ENCODE results near the gene EBNA1BP2. TPM values are rescaled to one million over a fixed set of nuclear protein-coding genes. Genes with fewer than 3 reads are reported as not detected.
"Not testable (repeated sequence)": the region's sequence is repeated elsewhere in the genome, so short reads cannot be mapped to it uniquely, and the experiment has no call there.

EBNA1BP2 gene, protein sequence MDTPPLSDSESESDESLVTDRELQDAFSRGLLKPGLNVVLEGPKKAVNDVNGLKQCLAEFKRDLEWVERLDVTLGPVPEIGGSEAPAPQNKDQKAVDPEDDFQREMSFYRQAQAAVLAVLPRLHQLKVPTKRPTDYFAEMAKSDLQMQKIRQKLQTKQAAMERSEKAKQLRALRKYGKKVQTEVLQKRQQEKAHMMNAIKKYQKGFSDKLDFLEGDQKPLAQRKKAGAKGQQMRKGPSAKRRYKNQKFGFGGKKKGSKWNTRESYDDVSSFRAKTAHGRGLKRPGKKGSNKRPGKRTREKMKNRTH
- 53.1 TPM for polyA plus RNA-seq
- long read RNA-seq, donor 1, transcript EBNA1BP2-201 (9 exons, 1,322 nt) = major isoform, 17 of 17 reads
- long read RNA-seq, donor 1, partial matches to known transcripts = 0 of 17 reads
- long read RNA-seq, donor 1, other reads (novel, unspliced or antisense) = 0 of 17 reads
- long read RNA-seq, donor 2, transcript EBNA1BP2-201 (9 exons, 1,322 nt) = major isoform, 42 of 70 reads
- long read RNA-seq, donor 2, partial matches to known transcripts = 26 of 70 reads
- long read RNA-seq, donor 2, other reads (novel, unspliced or antisense) = 0 of 70 reads
- long read RNA-seq, donor 3 = 0 reads
- long read RNA-seq, donor 4 = 0 reads
- long read RNA-seq, donor 5, transcript EBNA1BP2-201 (9 exons, 1,322 nt) = major isoform, 10 of 11 reads
- long read RNA-seq, donor 5, partial matches to known transcripts = 0 of 11 reads
- long read RNA-seq, donor 5, other reads (novel, unspliced or antisense) = 0 of 11 reads
- long read RNA-seq, donor 6, transcript EBNA1BP2-201 (9 exons, 1,322 nt) = major isoform, 13 of 34 reads
- long read RNA-seq, donor 6, partial matches to known transcripts = 19 of 34 reads
- long read RNA-seq, donor 6, other reads (novel, unspliced or antisense) = 0 of 34 reads
- long read RNA-seq, donor 7, transcript EBNA1BP2-201 (9 exons, 1,322 nt) = major isoform, 9 of 42 reads
- long read RNA-seq, donor 7, partial matches to known transcripts = 26 of 42 reads
- long read RNA-seq, donor 7, other reads (novel, unspliced or antisense) = 6 of 42 reads
- long read RNA-seq, donor 8, transcript EBNA1BP2-201 (9 exons, 1,322 nt) = major isoform, 14 of 54 reads
- long read RNA-seq, donor 8, partial matches to known transcripts = 38 of 54 reads
- long read RNA-seq, donor 8, other reads (novel, unspliced or antisense) = 0 of 54 reads
- long read RNA-seq, donor 9, transcript EBNA1BP2-201 (9 exons, 1,322 nt) = major isoform, 18 of 102 reads
- long read RNA-seq, donor 9, partial matches to known transcripts = 64 of 102 reads
- long read RNA-seq, donor 9, other reads (novel, unspliced or antisense) = 17 of 102 reads
- long read RNA-seq, donor 10, transcript EBNA1BP2-201 (9 exons, 1,322 nt) = major isoform, 27 of 112 reads
- long read RNA-seq, donor 10, partial matches to known transcripts = 52 of 112 reads
- long read RNA-seq, donor 10, other reads (novel, unspliced or antisense) = 28 of 112 reads
- long read RNA-seq, donor 11, transcript EBNA1BP2-201 (9 exons, 1,322 nt) = major isoform, 25 of 37 reads
- long read RNA-seq, donor 11, partial matches to known transcripts = 10 of 37 reads
- long read RNA-seq, donor 11, other reads (novel, unspliced or antisense) = 0 of 37 reads

DNA sequence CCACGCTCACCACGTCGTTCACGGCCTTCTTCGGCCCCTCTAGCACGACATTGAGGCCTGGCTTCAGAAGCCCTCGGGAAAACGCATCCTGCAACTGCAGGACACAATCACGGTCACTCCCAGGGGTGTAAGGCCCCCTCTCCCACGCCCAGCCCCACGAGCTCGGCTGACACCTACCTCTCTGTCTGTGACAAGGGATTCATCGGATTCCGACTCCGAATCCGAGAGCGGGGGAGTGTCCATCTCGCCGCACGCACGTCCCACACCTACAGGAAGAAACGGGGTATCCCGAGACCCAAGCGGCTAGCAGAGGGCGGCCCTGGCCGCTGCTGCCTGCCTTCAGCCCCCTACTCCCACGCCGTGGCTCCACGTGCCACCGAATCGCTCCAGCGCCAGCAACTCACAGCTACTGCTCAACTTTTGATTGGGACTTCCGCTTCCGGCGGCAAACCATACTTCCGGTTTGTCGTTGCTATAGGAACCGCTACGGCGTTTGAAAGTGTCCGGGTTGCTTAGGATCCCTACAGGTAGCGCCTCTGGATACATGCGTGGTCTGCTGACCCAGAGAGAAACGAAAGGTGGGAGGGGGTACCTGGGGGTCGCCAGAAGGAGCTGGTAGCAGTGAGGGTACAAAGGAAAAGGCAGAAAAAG, at the start of gene EBNA1BP2, which contains the start of gene CFAP57:
EBNA1BP2 (minus strand) TSS at position 415 of the 651 bp plus-strand sequence; CDS start at position 243, 172 bp downstream.
CFAP57 (plus strand) TSS at position 455 of the 651 bp plus-strand sequence. CDS start 424 bp downstream, outside the sequence.
- H3K27ac ChIP-seq (ENCODE audit: low read length) = peak within 1 kb of the TSS; percentile 24
- peaks cover 3% of the 10 kb centered on the region for H3K4me1 ChIP-seq (ENCODE audit: control insufficient read depth, insufficient read depth, low read length)
- H3K36me3 ChIP-seq (ENCODE audit: control insufficient read depth, insufficient read depth, low read length) = peaks cover 28% of the 10 kb centered on the region
- no peaks in the 10 kb centered on the region for H3K9me3 ChIP-seq (ENCODE audit: control insufficient read depth, low read depth, low read length)
- H3K4me3 ChIP-seq (ENCODE audit: low read length) = peak within 1 kb of the TSS; percentile 87
- WGBS (ENCODE audit: insufficient coverage, low lambda C conversion rate) = no CpG with 5 or more reads among the region's 45 CpGs
- DNase-seq = peak; percentile 93 to 96
- peaks cover 14% of the 10 kb centered on the region for H3K27me3 ChIP-seq (ENCODE audit: control insufficient read depth, insufficient read depth, low read length)

GRCh38 chr1:43221797-43222196, 49.7 kb upstream of the EBNA1BP2 start:
- Histone ChIP-seq H3K27ac (ENCODE audit: low read length) (no peak overlapping the region), H3K4me3 (ENCODE audit: low read length) (no peak overlapping the region), H3K27me3 (ENCODE audit: control insufficient read depth, insufficient read depth, low read length) (no peaks in the 10 kb centered on the region), H3K36me3 (ENCODE audit: control insufficient read depth, insufficient read depth, low read length) (no peaks in the 10 kb centered on the region), H3K9me3 (ENCODE audit: control insufficient read depth, low read depth, low read length) (no peaks in the 10 kb centered on the region), H3K4me1 (ENCODE audit: control insufficient read depth, insufficient read depth, low read length) (no peaks in the 10 kb centered on the region)
- no CpG with 5 or more reads among the region's 1 CpG for WGBS (ENCODE audit: insufficient coverage, low lambda C conversion rate)
- DNase-seq = no peak

- 40% methylated on average over 1 of the region's 7 CpGs for WGBS (ENCODE audit: insufficient coverage, low lambda C conversion rate)
- H3K27ac ChIP-seq (ENCODE audit: low read length) = no peak overlapping the region
- no peak for DNase-seq
These were observed 49.1 kb upstream of the EBNA1BP2 start for GRCh38 chr1:43220905-43221778.

GRCh38 chr1:43217747-43218146, 45.7 kb upstream of the EBNA1BP2 start:
- H3K4me1 ChIP-seq (ENCODE audit: control insufficient read depth, insufficient read depth, low read length) = no peaks in the 10 kb centered on the region
- no peaks in the 10 kb centered on the region for H3K36me3 ChIP-seq (ENCODE audit: control insufficient read depth, insufficient read depth, low read length)
- H3K4me3 ChIP-seq (ENCODE audit: low read length) = no peak overlapping the region
- WGBS (ENCODE audit: insufficient coverage, low lambda C conversion rate) = no CpG with 5 or more reads among the region's 10 CpGs
- H3K9me3 ChIP-seq (ENCODE audit: control insufficient read depth, low read depth, low read length) = no peaks in the 10 kb centered on the region
- DNase-seq = no peak
- no peaks in the 10 kb centered on the region for H3K27me3 ChIP-seq (ENCODE audit: control insufficient read depth, insufficient read depth, low read length)
- no peak overlapping the region for H3K27ac ChIP-seq (ENCODE audit: low read length)

More at GRCh38 chr1:43220905-43221778, 49.1 kb upstream of the EBNA1BP2 start:
- H3K36me3 ChIP-seq (ENCODE audit: control insufficient read depth, insufficient read depth, low read length) = no peaks in the 10 kb centered on the region
- H3K4me1 ChIP-seq (ENCODE audit: control insufficient read depth, insufficient read depth, low read length) = no peaks in the 10 kb centered on the region
- H3K27me3 ChIP-seq (ENCODE audit: control insufficient read depth, insufficient read depth, low read length) = no peaks in the 10 kb centered on the region
- no peak overlapping the region for H3K4me3 ChIP-seq (ENCODE audit: low read length)
- no peaks in the 10 kb centered on the region for H3K9me3 ChIP-seq (ENCODE audit: control insufficient read depth, low read depth, low read length)

DNA sequence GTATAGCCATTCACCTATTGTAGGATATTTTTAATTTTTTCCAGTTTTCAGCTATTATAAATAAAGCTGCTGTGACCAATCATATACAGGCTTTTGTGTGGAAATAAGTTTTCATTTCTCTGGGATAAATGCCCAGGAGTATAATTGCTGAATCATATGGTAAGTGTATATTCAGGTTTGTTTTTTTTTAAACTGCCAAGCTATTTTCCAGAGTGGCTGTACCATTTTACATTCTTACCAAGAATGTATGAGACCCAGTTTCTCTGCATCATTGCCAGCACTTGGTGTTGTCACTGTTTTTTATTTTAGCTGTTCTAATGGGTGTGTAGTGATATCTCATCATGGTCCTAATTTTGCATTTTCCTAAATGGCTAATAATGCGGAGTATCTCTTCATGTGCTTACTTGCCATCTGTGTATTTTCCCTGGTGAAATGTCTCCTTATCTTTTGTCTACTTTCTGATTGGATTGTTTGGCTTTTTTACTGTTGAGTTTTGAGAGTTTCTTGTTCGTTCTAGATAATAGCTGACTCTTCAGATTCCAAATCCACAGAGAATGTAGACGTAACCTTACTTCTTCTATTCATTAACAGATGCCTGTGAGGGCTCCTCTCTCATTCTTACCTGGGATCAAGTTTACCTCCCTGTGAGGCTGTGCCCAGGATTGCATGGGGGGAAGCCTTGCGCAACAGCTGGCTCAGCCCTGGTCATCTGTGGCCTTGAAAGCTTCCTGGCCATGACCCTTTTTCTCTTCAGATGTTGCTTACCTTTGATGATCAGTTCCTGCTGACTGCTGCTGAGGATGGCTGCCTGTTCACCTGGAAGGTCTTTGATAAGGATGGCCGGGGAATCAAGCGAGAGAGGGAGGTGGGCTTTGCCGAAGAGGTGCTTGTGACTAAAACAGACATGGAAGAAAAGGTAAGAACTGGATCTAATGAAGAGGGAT, 42.7 kb upstream of the EBNA1BP2 start:
- no peak overlapping the region for H3K4me3 ChIP-seq (ENCODE audit: low read length)
- no peak overlapping the region for H3K27ac ChIP-seq (ENCODE audit: low read length)
- H3K36me3 ChIP-seq (ENCODE audit: control insufficient read depth, insufficient read depth, low read length) = no peaks in the 10 kb centered on the region
- 89% methylated on average over 3 of the region's 7 CpGs for WGBS (ENCODE audit: insufficient coverage, low lambda C conversion rate)
- H3K4me1 ChIP-seq (ENCODE audit: control insufficient read depth, insufficient read depth, low read length) = no peaks in the 10 kb centered on the region
- no peaks in the 10 kb centered on the region for H3K27me3 ChIP-seq (ENCODE audit: control insufficient read depth, insufficient read depth, low read length)
- H3K9me3 ChIP-seq (ENCODE audit: control insufficient read depth, low read depth, low read length) = no peaks in the 10 kb centered on the region
- no peak for DNase-seq

DNA sequence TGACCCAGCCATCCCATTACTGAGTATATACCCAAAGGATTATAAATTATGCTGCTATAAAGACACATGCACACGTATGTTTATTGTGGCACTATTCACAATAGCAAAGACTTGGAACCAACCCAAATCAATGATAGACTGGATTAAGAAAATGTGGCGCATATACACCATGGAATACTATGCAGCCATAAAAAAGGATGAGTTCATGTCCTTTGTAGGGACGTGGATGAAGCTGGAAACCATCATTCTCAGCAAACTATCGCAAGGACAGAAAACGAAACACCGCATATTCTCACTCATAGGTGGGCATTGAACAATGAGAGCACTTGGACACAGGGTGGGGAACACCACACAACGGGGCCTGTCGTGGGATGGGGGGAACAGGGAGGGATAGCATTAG, 36.2 kb upstream of the EBNA1BP2 start:
- WGBS (ENCODE audit: insufficient coverage, low lambda C conversion rate) = no CpG with 5 or more reads among the region's 8 CpGs
- not testable (repeated sequence) for H3K27ac ChIP-seq (ENCODE audit: low read length)

DNA sequence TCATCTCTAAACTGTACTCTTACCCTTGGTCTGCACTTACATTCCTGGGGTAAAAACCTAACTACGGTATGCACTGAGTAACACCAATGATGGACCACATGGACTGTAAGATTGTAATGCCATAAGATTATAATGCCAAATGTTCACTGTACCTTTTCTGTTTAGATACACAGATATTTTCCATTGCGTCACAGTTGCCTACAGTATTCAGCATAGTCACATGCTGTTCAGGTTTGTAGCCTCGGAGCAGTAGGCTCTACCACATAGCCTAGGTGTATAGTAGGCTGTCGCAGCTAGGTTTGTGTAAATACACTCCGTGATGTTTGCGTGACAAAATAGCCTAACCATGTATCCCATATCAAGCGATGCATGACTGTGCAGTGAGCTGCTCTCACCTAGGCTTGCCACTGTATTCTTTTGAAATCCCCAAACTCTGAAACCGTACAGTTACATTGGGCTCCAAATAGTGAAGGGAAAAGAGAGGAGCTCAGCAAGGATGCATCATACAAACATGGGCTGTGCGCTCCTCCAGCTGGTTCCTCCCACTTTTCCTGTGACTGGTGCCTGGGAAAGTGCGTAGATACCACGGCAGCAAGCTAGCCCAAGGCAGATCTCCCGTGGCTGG, 35.3 kb upstream of the EBNA1BP2 start:
- peak; percentile 4 to 37 for DNase-seq
- WGBS (ENCODE audit: insufficient coverage, low lambda C conversion rate) = no CpG with 5 or more reads among the region's 12 CpGs
- H3K36me3 ChIP-seq (ENCODE audit: control insufficient read depth, insufficient read depth, low read length) = no peaks in the 10 kb centered on the region
- H3K27me3 ChIP-seq (ENCODE audit: control insufficient read depth, insufficient read depth, low read length) = no peaks in the 10 kb centered on the region
- no peak overlapping the region for H3K4me3 ChIP-seq (ENCODE audit: low read length)
- H3K27ac ChIP-seq (ENCODE audit: low read length) = peak overlapping the region; percentile 85
- H3K9me3 ChIP-seq (ENCODE audit: control insufficient read depth, low read depth, low read length) = peaks cover 5% of the 10 kb centered on the region
- peaks cover 30% of the 10 kb centered on the region for H3K4me1 ChIP-seq (ENCODE audit: control insufficient read depth, insufficient read depth, low read length)

More for the DNA sequence above, 36.2 kb upstream of the EBNA1BP2 start:
- not testable (repeated sequence) for H3K4me3 ChIP-seq (ENCODE audit: low read length); DNase-seq; H3K27me3 ChIP-seq (ENCODE audit: control insufficient read depth, insufficient read depth, low read length); H3K36me3 ChIP-seq (ENCODE audit: control insufficient read depth, insufficient read depth, low read length); H3K9me3 ChIP-seq (ENCODE audit: control insufficient read depth, low read depth, low read length)
- H3K4me1 ChIP-seq (ENCODE audit: control insufficient read depth, insufficient read depth, low read length) = peaks cover 30% of the 10 kb centered on the region

Measured in large intestine (tissue), 12 donors.